ENCODE measurements around the gene CBR1. TPM values are rescaled to one million over a fixed set of nuclear protein-coding genes. Genes with fewer than 3 reads are reported as not detected.
"Not testable (repeated sequence)": the region's sequence is repeated elsewhere in the genome, so short reads cannot be mapped to it uniquely, and the experiment has no call there.

Gene CBR1
- total and polyA plus RNA-seq, 5 donors, result 20.5 to 35.1 (median 31.8) TPM

DNA sequence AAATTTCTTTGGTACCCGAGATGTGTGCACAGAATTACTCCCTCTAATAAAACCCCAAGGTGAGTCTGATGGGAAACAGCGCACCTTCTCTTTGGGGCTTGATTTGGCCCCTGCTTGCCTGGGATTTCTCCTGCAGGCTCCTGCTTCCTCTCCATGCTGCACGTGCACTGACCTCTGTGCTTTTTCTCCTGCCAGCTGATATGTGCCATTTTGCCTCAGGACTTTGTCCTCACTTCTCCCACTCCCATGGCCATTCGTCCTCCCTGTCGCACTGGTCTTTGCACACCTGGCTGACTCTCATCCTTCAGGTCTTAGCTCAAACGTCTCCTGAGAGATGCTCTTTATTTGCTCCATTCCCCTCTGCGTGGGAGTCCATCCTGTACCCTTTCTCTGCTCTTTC, 1.2 kb downstream of the CBR1 start:
- H3K9me3 ChIP-seq (ENCODE audit: control insufficient read depth, low read length), result no peaks in the 10 kb centered on the region
- no peak for ATAC-seq
- H3K4me1 ChIP-seq (ENCODE audit: control insufficient read depth, insufficient read depth, low read length), result peaks cover 9% of the 10 kb centered on the region
- H3K27ac ChIP-seq (ENCODE audit: low read length), result no peak overlapping the region
- intact Hi-C loops (cut with DNase I), result no loop called here
- H3K27me3 ChIP-seq (ENCODE audit: control insufficient read depth, insufficient read depth), result no peaks in the 10 kb centered on the region
- H3K4me3 ChIP-seq (ENCODE audit: low read length), result no peak overlapping the region
- DNase-seq, result no peak
- WGBS, result 82% methylated on average over 7 of the region's 7 CpGs

DNA sequence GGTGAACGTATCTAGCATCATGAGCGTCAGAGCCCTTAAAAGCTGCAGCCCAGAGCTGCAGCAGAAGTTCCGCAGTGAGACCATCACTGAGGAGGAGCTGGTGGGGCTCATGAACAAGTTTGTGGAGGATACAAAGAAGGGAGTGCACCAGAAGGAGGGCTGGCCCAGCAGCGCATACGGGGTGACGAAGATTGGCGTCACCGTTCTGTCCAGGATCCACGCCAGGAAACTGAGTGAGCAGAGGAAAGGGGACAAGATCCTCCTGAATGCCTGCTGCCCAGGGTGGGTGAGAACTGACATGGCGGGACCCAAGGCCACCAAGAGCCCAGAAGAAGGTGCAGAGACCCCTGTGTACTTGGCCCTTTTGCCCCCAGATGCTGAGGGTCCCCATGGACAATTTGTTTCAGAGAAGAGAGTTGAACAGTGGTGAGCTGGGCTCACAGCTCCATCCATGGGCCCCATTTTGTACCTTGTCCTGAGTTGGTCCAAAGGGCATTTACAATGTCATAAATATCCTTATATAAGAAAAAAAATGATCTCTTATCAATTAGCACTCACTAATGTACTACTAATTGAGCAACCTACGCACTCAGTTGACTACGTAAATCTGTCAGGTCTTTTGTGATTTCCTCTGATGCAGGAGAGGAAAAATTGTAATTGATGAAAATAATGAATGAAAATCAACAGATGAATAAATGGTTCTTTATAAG, 2.8 kb downstream of the CBR1 start:
- H3K27me3 ChIP-seq (ENCODE audit: control insufficient read depth, insufficient read depth), result no peaks in the 10 kb centered on the region
- H3K27ac ChIP-seq (ENCODE audit: low read length), result no peak overlapping the region
- DNase-seq, result no peak
- no peak overlapping the region for H3K4me3 ChIP-seq (ENCODE audit: low read length)
- intact Hi-C loops (cut with DNase I), result no loop called here
- peaks cover 9% of the 10 kb centered on the region for H3K4me1 ChIP-seq (ENCODE audit: control insufficient read depth, insufficient read depth, low read length)
- no peaks in the 10 kb centered on the region for H3K9me3 ChIP-seq (ENCODE audit: control insufficient read depth, low read length)
- WGBS, result 94% methylated on average over 12 of the region's 12 CpGs
- no peak for ATAC-seq

DNA sequence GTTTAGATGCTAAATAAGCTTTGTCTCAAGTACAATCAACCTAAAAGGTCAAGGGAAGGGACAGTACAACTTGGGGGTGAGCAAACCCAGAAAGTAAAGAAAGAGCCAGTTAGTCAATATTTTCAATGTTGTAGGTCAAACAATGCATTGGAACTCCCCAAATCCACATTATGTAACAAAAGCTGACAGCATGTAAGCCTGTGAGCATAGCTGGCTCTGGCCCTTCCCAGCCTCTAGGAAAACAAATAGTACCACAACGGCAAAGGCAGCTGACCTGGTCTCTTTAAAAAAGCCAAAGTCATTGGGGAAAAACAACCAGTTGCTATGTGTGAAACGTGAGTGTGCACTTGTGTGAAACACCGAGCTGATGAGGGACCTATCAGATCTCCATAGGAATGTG, 3.4 kb downstream of the CBR1 start:
- WGBS, result 33% methylated on average over 3 of the region's 3 CpGs
- DNase-seq, result no peak
- no peak for ATAC-seq
- Histone ChIP-seq H3K9me3 (ENCODE audit: control insufficient read depth, low read length) (no peaks in the 10 kb centered on the region), H3K4me3 (ENCODE audit: low read length) (no peak overlapping the region), H3K27ac (ENCODE audit: low read length) (no peak overlapping the region), H3K4me1 (ENCODE audit: control insufficient read depth, insufficient read depth, low read length) (peaks cover 9% of the 10 kb centered on the region), H3K27me3 (ENCODE audit: control insufficient read depth, insufficient read depth) (no peaks in the 10 kb centered on the region)
- intact Hi-C loops (cut with DNase I), result no loop called here

DNA sequence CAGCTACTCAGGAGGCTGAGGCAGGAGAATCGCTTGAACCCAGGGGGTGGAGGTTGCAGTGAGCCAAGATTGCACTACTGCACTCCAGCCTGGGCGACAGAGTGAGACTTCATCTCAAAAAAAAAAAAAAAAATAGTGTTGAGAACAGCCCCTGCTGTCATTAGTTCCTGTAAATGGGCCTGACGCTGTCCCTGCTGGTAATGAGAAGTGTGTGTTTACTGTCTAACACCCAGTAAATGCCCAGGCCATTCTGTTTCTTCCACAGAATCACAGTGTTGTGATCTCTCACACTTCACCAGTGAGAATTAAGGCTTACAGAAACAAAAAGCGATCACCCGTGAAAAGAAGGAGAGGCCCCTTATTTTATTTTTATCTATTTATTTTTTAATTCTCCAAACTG, 4.1 kb downstream of the CBR1 start:
- H3K27ac ChIP-seq (ENCODE audit: low read length); H3K9me3 ChIP-seq (ENCODE audit: control insufficient read depth, low read length); intact Hi-C loops (cut with DNase I); H3K4me3 ChIP-seq (ENCODE audit: low read length); H3K27me3 ChIP-seq (ENCODE audit: control insufficient read depth, insufficient read depth); ATAC-seq; H3K4me1 ChIP-seq (ENCODE audit: control insufficient read depth, insufficient read depth, low read length); DNase-seq: not testable (repeated sequence)
- 86% methylated on average over 5 of the region's 5 CpGs for WGBS

DNA sequence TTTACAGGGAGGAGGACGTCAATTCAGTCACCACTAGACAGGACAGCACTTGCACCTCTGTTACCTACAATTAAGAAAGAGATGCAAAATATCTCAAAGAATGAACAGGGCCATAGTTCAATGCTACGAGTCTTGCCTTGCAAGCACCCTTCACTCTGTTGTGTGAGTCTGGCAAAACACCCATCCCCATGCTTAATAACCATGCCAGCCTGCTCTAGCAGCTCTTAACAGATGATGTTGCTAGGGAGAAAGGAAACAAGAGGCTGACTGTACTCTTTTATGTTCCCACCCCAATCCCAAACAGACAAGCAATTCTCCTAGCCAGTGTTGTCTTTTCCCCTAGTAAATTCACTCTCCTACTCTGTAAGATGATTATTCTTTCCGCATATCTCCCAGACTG, 5.3 kb downstream of the CBR1 start:
- no peaks in the 10 kb centered on the region for H3K9me3 ChIP-seq (ENCODE audit: control insufficient read depth, low read length)
- intact Hi-C loops (cut with DNase I), result no loop called here
- no peak for DNase-seq
- 78% methylated on average over 3 of the region's 3 CpGs for WGBS
- peaks cover 9% of the 10 kb centered on the region for H3K4me1 ChIP-seq (ENCODE audit: control insufficient read depth, insufficient read depth, low read length)
- no peak for ATAC-seq
- H3K27me3 ChIP-seq (ENCODE audit: control insufficient read depth, insufficient read depth), result no peaks in the 10 kb centered on the region
- no peak overlapping the region for H3K27ac ChIP-seq (ENCODE audit: low read length)
- H3K4me3 ChIP-seq (ENCODE audit: low read length), result no peak overlapping the region

DNA sequence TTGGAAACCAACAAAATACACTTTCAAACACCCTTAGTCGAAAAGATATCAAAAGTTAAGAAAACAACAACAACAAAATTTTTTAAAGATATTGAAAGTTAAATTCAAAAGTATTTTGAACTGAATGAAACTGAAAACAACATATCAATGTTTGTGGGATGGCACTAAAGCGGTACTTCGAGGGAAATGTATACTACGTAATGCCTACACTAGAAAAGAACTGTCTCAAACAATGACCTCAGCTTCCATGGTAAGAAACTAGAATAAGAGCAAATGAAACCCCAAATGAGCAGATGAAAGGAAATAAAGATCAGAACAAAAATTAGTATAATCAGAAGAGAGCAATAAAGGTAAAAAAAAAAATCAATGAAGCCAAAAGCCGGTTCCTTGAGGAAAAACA, 6.1 kb downstream of the CBR1 start:
- intact Hi-C loops (cut with DNase I), result no loop called here
- Histone ChIP-seq H3K27ac (ENCODE audit: low read length) (no peak overlapping the region), H3K9me3 (ENCODE audit: control insufficient read depth, low read length) (no peaks in the 10 kb centered on the region), H3K4me3 (ENCODE audit: low read length) (no peak overlapping the region), H3K4me1 (ENCODE audit: control insufficient read depth, insufficient read depth, low read length) (peaks cover 8% of the 10 kb centered on the region), H3K27me3 (ENCODE audit: control insufficient read depth, insufficient read depth) (no peaks in the 10 kb centered on the region)
- ATAC-seq (no peak), DNase-seq (no peak)
- 88% methylated on average over 5 of the region's 5 CpGs for WGBS

DNA sequence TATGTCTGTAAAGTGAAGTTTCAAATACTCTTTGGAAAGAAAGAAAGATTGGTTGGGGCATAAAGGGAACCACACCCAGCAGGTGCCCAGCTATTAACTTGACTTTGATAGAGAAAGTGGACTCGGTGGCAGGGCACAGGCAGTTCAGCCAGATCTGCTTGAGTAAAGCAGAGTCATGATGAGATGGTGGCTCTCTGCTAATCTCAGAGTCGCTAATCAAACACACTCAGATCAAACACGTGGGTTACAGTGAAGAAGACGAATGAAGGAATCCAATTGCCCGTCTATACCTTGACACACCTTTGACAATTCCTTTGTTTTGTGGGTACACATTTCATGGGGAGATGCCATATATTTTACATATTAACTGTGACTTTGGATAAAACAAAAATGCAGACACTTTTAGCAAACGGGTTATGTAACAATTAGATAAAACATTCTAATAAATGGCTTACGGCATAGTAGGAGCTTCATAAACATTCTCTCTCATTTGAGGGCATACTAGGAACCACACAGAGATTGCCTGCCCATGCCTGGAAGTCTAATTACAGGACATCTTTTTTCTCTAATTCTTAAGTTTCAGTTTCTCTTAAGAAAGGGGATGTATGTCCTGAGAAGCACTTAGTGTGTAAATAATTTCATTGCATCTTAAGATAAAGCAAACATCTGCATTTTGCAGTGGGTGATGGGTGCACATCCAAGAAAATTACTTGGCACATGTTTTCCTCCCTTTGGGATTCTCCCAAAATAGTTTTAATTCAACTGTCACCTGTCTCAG, 7.2 kb downstream of the CBR1 start:
- DNase-seq (no peak), ATAC-seq (no peak)
- H3K27ac ChIP-seq (ENCODE audit: low read length), result no peak overlapping the region
- no peaks in the 10 kb centered on the region for H3K27me3 ChIP-seq (ENCODE audit: control insufficient read depth, insufficient read depth)
- H3K4me1 ChIP-seq (ENCODE audit: control insufficient read depth, insufficient read depth, low read length), result peaks cover 2% of the 10 kb centered on the region
- intact Hi-C loops (cut with DNase I), result no loop called here
- no peak overlapping the region for H3K4me3 ChIP-seq (ENCODE audit: low read length)
- H3K9me3 ChIP-seq (ENCODE audit: control insufficient read depth, low read length), result no peaks in the 10 kb centered on the region
- 69% methylated on average over 7 of the region's 7 CpGs for WGBS

DNA sequence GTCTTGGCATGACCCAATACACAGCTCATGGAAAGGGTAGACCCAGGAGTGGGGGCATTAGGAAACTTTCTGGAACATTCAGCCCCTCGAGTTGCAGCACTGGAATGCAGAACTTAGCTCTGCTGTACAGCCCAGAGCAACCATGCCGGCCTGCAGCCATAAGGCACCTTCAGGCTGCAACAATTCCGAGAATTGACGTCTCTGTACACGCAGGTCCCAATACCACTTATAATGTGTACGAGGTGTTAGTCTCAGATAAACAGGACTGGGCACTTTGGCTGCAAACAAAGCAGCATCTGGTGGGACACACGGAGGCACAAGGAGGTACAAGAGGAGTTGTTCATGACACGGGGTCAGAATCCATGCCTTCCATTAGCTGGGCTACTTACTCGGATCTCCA, 7.9 kb downstream of the CBR1 start:
- H3K4me3 ChIP-seq (ENCODE audit: low read length), result no peak overlapping the region
- H3K27me3 ChIP-seq (ENCODE audit: control insufficient read depth, insufficient read depth), result no peaks in the 10 kb centered on the region
- intact Hi-C loops (cut with DNase I), result no loop called here
- no peak overlapping the region for H3K27ac ChIP-seq (ENCODE audit: low read length)
- WGBS, result 78% methylated on average over 9 of the region's 9 CpGs
- H3K9me3 ChIP-seq (ENCODE audit: control insufficient read depth, low read length), result no peaks in the 10 kb centered on the region
- no peaks in the 10 kb centered on the region for H3K4me1 ChIP-seq (ENCODE audit: control insufficient read depth, insufficient read depth, low read length)
- ATAC-seq, result no peak
- DNase-seq, result no peak

DNA sequence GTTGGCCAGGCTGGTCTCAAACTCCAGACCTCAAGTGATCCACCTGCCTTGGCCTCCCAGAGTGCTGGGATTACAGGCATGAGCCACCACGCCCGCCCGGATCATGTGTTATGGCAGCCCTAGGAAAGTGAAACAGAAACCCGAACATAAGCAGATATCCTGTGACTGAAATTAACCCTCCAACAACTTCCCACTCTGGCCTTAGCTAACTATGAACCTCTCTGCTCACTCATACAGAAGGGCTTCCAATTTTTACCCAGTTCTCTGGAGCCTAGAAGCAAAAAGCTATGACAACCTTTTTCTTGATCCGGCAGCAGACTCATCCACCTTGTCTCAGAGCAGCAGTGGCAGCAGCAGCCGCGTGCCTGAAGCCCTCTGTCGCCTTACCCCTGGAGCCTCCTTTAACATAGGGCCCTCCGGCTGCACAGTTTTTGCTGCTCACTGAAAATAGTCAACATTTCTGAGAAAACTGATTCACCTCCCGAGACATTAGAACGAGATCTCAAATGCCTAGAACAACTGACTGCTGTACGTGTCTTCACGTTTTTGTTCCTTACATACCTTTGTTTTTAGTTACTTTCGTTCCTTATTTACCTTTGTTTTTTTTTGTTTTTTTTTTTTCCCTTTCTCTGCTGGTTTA, 9.3 kb downstream of the CBR1 start:
- no peaks in the 10 kb centered on the region for H3K4me1 ChIP-seq (ENCODE audit: control insufficient read depth, insufficient read depth, low read length)
- 76% methylated on average over 14 of the region's 14 CpGs for WGBS
- no peaks in the 10 kb centered on the region for H3K9me3 ChIP-seq (ENCODE audit: control insufficient read depth, low read length)
- ATAC-seq, result peak in 1 of 2 donors; percentile 18
- no peak overlapping the region for H3K27ac ChIP-seq (ENCODE audit: low read length)
- intact Hi-C loops (cut with DNase I), result no loop called here
- DNase-seq, result peak in 1 of 3 donors; percentile 53
- H3K27me3 ChIP-seq (ENCODE audit: control insufficient read depth, insufficient read depth), result no peaks in the 10 kb centered on the region
- H3K4me3 ChIP-seq (ENCODE audit: low read length), result no peak overlapping the region

DNA sequence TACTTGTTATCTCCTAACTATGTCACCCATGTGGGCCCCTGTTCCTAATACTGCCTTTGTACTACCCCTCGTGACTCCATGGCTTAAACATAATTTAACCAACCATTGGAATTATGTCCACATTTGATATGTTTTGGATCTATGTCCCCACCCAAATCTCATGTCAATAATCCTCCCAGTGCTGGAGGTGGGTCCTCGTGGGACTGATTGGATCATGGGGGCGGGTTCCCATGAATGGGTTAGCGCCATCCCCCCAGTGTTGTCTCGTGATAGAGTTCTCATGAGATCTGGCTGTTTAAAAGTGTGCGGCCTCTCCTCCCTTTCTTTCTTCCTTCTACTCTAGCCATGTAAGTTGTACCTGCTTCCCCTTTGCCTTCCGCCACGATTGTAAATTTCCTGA, 9.8 kb downstream of the CBR1 start:
- DNase-seq (no peak), ATAC-seq (no peak)
- WGBS, result 79% methylated on average over 8 of the region's 8 CpGs
- Histone ChIP-seq H3K27me3 (ENCODE audit: control insufficient read depth, insufficient read depth) (no peaks in the 10 kb centered on the region), H3K4me3 (ENCODE audit: low read length) (no peak overlapping the region), H3K27ac (ENCODE audit: low read length) (no peak overlapping the region), H3K9me3 (ENCODE audit: control insufficient read depth, low read length) (no peaks in the 10 kb centered on the region), H3K4me1 (ENCODE audit: control insufficient read depth, insufficient read depth, low read length) (no peaks in the 10 kb centered on the region)
- intact Hi-C loops (cut with DNase I), result no loop called here

DNA sequence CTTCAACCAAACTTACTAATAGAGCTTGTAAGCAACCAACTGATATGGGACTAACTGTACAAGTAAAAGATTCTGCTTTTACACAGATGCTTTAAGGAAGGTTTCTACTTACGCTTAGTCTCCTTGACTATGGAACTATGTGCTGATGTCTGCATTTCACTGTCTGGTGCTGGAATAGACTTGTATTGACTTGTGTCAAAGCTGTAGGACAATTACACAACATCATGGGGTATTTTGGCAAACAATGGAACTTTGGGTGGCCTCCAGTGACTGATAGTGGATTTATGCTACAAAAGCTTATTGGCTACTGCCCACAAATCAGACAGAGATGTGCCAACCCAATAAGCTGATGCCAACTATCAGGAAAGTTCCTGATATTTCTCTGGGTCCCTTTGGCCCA, 10.6 kb downstream of the CBR1 start:
- Histone ChIP-seq H3K9me3 (ENCODE audit: control insufficient read depth, low read length) (no peaks in the 10 kb centered on the region), H3K27me3 (ENCODE audit: control insufficient read depth, insufficient read depth) (no peaks in the 10 kb centered on the region), H3K27ac (ENCODE audit: low read length) (no peak overlapping the region), H3K4me1 (ENCODE audit: control insufficient read depth, insufficient read depth, low read length) (no peaks in the 10 kb centered on the region), H3K4me3 (ENCODE audit: low read length) (no peak overlapping the region)
- intact Hi-C loops (cut with DNase I), result no loop called here
- DNase-seq (no peak), ATAC-seq (no peak)
- 85% methylated on average over 1 of the region's 1 CpG for WGBS
